GM23338 (cell line): ENCODE data around the gene B4GAT1.

Experiments
- EZH2 ChIP-seq: fragments of 200-600 bp; sonication (generic); IDR thresholded peaks from one replicate; pipeline ENCODE4 v1.8.0; 2017; ENCODE audit warnings: antibody characterized with exemption, mild to moderate bottlenecking, low read depth; ENCODE audit not compliant: unreplicated experiment
- JUNB ChIP-seq: IDR thresholded peaks from one replicate; pipeline ENCODE4 v1.6.1; 2016; ENCODE audit warnings: antibody characterized with exemption; ENCODE audit not compliant: unreplicated experiment
- TF ChIP-seq, protein P1 (sequence below), 2 experiments: fragments of 200-600 bp in 1 of 2; sonication (generic) in 1 of 2; conservative IDR thresholded peaks; 2 replicates each; pipeline versions ENCODE4 v1.5.1 to v1.6.1; 2016 to 2017; ENCODE audit warnings: antibody characterized with exemption in 2 of 2, low read depth in 2 of 2, mild to moderate bottlenecking in 2 of 2, moderate library complexity in 1 of 2

DNA sequence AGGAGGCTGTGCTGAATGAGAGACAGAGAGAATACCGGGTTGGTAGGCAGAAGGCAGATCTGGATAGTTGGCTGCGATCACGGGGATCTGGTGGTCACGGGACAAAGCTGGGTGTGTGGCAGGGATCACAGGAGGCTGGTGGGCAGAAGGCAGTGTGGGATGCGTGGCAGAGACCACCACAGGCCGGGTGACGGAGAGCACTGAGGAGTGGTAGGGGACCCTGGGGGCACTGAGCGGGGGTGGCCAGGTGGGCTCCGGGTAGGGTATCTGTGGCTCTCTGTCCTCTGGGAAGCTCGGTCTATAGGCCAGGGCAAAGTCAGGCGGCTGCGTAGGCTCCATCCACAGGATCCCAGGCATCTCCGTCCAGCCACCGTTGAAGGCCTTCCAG is 31.9 kb downstream of the B4GAT1 start:
- TF ChIP-seq, protein P1, sequence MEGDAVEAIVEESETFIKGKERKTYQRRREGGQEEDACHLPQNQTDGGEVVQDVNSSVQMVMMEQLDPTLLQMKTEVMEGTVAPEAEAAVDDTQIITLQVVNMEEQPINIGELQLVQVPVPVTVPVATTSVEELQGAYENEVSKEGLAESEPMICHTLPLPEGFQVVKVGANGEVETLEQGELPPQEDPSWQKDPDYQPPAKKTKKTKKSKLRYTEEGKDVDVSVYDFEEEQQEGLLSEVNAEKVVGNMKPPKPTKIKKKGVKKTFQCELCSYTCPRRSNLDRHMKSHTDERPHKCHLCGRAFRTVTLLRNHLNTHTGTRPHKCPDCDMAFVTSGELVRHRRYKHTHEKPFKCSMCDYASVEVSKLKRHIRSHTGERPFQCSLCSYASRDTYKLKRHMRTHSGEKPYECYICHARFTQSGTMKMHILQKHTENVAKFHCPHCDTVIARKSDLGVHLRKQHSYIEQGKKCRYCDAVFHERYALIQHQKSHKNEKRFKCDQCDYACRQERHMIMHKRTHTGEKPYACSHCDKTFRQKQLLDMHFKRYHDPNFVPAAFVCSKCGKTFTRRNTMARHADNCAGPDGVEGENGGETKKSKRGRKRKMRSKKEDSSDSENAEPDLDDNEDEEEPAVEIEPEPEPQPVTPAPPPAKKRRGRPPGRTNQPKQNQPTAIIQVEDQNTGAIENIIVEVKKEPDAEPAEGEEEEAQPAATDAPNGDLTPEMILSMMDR (conservative IDR thresholded peaks at IDR 0.05; ENCODE audit: low read depth in 2 of 2), result no peak
- TF ChIP-seq EZH2 (no peak), JUNB (no peak)
